Mucosa of gallbladder (tissue), 1 donor: ENCODE results near the gene TUBB2A. TPM values are rescaled to one million over a fixed set of nuclear protein-coding genes. Genes with fewer than 3 reads are reported as not detected.
A peak's percentile ranks its signal among the peaks of the same experiment; 100 is the strongest.

Experiments used
- DNase-seq: peaks from one replicate; pipeline ENCODE4 v3.0.0-alpha.2; 2020; ENCODE audit warnings: low spot score
- total RNA-seq: library from RNA; stranded (reverse); gene quantifications from one replicate; pipeline ENCODE4 v1.2.1, GENCODE V29; 2021
- donor health status: DM: no; HTN: no; CAD: no.

The TUBB2A gene
- total RNA-seq, 1 donor from 2014 or later = 108 TPM

DNA sequence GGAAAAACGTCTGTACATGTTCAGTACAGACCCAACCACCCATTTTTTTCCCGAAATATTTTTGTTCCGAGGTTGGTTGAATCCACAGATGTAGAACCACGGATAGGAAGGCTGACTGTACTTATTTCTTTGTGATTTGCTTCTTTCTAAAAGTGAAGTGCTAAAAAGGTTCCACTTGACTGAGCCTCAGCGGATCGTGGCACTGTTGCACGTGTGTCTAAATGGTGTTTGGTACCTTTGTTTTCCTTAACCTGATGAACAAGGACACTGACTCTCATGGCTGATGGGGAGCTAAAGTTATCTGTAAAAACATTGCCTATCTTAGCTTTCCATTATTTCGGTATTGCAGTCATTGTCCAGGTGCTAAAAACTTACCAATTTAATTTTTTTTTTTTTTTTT is 32.7 kb downstream of the TUBB2A start:
- DNase-seq = no peak

DNA sequence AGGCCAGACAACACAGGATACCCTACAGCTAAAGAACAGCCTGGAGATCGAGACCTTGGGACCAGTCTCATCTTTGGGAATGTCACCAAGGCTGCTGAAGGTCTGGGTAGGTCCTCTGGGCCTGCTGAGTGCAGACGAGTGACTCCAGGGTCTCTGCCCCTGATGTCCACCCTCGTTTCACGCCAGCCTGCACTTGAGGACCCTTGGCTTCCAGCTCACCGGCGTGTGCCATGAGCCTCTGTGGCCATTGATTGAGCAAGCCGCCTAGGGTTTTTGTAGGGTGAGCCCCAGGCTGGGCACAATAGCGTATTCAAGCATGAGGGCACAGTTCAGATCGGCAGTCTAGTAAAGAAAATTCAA is 34.5 kb downstream of the TUBB2A start:
- DNase-seq = no peak

DNA sequence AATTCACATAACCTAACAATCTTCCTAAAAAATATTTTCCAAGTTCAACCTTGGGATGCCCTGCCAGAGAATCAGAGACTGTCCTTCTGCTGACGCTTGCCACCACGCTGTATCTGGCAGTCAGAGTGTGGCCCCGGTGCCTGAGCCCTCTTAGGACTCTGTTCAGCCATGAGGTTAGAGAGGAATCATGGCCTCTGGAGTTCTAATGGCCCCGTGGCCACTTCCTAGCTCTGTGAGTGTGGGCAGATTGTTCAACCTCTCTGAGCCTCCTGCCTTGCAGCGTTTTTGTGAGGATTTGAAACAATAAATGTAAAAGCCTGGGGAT is 36.6 kb downstream of the TUBB2A start:
- DNase-seq = no peak

DNA sequence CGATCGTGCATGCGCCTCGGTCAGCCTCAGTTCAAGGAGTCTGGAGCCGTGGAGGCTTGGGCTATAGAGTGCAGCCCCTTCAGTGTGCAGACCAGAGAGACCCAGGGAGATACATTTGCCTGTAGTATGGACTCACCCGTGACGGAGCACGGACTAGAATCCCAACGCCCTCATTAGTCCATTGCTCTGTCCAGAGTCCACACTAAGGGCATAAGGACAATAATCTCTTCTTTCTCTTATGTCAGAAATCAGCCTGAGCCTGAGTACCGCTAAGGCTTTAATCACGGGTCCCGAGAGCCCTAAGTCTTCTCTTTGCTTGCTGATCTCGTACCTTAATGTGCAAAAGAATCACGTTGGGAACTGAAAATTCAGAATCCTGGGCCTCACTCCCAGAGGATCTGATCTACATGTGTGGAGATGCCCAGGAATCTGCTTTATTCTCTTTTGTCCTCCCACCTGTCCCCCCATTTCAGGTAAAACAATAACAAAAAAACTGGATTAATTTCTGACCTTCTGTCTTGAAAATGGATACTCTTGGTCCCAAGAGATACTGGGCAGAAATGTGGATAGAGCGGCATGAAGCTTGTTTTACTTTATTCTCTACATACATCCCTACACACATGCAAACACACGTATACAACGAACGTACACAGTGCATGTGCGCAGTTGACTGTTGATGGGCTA is 38.2 kb downstream of the TUBB2A start:
- no peak for DNase-seq

DNA sequence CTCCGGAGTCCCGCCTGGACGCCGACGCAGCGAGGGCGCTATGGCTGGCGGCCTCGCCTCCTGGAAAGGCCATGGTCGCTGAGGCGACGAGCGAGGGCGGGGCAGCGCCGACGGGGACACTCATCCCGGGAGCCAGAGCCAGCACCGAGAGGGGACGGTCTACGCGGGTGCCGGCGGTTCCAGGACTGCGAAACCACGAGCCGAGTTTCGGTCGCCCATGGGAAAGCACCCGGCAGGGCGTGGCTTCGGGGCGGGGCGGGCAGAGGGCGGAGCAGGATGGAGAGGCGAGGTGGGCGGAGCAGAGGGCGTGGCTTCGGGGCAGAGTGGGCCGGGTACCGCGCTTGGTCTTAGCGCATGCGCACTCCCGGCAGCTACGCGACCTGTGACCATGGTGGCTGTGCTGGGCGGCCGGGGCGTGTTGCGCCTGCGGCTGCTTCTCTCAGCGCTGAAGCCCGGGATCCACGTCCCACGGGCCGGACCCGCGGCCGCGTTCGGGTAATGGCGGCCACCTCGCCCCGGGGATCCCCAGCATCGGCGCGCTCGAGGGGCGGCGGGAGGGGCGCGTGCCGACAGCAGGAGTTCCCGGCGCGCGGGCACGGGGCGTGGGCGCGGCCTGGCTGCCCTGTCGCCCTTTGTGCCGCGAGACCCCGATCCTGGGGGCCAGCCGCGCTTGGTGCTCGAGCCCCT is 38.8 kb downstream of the TUBB2A start, which contains the start of gene BPHL:
Gene BPHL (plus strand): TSS at position 359 of the 687 bp plus-strand sequence. CDS start 30 bp downstream, at position 389.
- DNase-seq = peak; percentile 98

DNA sequence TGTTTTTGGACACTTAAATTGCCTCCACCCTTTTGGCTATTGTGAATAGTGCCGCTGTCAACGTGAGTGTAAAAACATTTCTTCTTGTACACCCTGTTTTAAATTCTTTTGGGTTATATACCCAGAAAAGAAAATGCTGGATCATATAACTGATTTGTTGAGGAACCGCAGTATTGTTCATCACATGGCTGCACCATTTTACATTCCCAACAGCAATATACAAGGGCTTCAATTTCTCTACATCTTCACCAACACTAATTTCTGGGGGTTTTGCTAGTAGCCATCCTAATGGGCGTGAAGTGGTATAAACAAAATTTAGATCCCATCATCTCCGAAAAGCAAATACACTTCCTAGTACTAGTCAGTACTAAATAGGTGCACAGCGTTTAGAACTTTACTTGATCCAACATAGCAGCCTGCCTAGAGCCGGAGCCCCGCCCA is 39.4 kb downstream of the TUBB2A start:
- DNase-seq = no peak

DNA sequence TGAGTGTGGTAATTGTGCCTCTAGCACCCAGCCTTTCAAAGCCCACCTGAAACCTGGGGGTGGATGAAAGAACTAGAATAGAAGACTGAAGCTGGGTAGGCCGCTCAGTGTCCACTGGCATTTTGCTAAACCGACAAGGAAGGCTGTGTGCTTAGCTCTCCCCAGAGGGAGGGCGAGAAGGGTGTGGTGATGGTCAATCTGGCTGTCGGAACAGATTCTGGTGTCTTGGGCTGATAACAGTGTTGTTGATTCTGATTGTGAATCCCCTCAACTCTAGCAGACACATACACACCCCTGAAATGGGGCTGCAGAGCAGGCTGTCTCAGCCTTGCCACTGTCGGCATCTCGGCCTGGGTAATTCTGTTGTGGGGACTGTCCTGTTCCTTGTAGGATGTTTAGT is 43.0 kb downstream of the TUBB2A start:
- no peak for DNase-seq

DNA sequence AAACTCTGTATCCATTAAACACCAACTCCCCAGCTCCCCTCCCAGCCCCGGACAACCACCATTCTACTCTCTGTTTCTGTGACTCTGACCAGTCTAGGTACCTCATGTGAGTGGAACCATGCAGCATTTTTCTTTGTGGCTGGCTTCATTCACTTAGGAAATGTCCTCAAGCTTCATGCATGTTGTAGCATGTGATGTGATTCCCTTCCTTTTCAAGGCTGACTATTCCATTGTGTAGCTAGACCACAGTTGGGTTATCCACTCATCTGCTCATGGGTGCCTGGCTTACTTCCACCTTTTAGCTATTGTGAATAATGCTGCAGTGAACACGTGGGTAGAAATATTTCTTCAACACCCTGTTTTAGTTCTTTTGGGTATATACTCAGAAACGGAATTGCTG is 47.6 kb downstream of the TUBB2A start:
- DNase-seq = no peak

DNA sequence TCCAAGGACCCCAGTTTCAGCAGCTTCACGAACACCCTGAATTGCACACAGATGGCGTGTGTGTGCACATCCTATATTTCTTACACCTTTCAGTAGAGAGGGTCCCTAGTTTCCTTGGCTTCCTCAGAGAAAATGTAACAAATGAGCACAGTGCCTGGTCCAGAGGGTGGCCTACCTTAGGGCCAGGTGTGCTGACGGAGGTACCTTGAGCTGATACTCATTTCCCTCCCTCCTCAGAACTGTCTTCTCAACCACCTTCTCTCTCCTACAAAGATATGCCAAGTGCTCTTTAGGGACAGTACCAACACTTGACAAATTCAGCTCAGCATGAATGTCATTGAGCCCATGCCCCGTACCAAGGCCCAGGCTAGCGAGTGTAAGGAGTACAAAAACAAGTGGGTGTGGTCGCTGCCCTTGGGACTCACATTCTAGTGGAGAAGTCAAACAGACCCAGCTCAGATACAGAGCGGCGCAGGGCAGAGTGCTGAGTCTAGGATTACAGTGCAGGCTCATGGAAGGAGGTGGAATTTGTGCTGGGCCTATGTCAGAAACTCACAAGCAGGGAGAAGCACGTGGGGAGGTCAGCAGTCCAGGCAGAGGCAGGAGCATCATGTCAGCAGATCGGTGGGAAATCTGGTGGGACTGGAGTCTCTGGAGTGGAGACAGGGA is 48.5 kb downstream of the TUBB2A start:
- no peak for DNase-seq

Other genes starting within 250 kb of the TUBB2A start
- 141 TPM for gene SERPINB6, start 186.0 kb downstream of the TUBB2A start, total RNA-seq
- gene NQO2, start 157.7 kb downstream of the TUBB2A start, total RNA-seq = 35.0 TPM
- 26.3 TPM for gene RIPK1, start 89.0 kb downstream of the TUBB2A start, total RNA-seq
- 20.9 TPM for gene BPHL, start 38.8 kb downstream of the TUBB2A start, total RNA-seq
- gene TUBB2B, start 70.1 kb upstream of the TUBB2A start, total RNA-seq = 24.5 TPM
- 19.3 TPM for gene PSMG4, start 101.4 kb upstream of the TUBB2A start, total RNA-seq